ENCODE data around the gene TNS3. TPM values are rescaled to one million over a fixed set of nuclear protein-coding genes. Genes with fewer than 3 reads are reported as not detected.
A peak's percentile ranks its signal among the peaks of the same experiment; 100 is the strongest.

Gene TNS3
- total RNA-seq, 1 donor from 2014 or later: 426 TPM

- Mint-ChIP-seq H3K27me3 (ENCODE audit: low read depth) (no peaks in the 10 kb centered on the region), H3K9me3 (ENCODE audit: low read depth) (no peaks in the 10 kb centered on the region), H3K27ac (ENCODE audit: unreplicated experiment) (peak overlapping the region; percentile 94), H3K4me3 (ENCODE audit: unreplicated experiment) (no peak overlapping the region), H3K4me1 (ENCODE audit: low read depth) (peaks cover 71% of the 10 kb centered on the region), H3K36me3 (ENCODE audit: low read depth) (peaks cover 6% of the 10 kb centered on the region)
- TF ChIP-seq CTCF (IDR thresholded peaks at IDR 0.05): no peak
- DNase-seq (ENCODE audit: low spot score): no peak
These were observed 2.0 kb upstream of the TNS3 start for GRCh38 chr7:47583739-47584535.

GRCh38 chr7:47582764-47583738, 1.1 kb upstream of the TNS3 start:
- Mint-ChIP-seq H3K9me3 (ENCODE audit: low read depth) (no peaks in the 10 kb centered on the region), H3K36me3 (ENCODE audit: low read depth) (peaks cover 6% of the 10 kb centered on the region), H3K4me1 (ENCODE audit: low read depth) (peaks cover 71% of the 10 kb centered on the region), H3K4me3 (ENCODE audit: unreplicated experiment) (peak overlapping the region; percentile 77), H3K27ac (ENCODE audit: unreplicated experiment) (peak overlapping the region; percentile 94), H3K27me3 (ENCODE audit: low read depth) (no peaks in the 10 kb centered on the region)
- TF ChIP-seq CTCF (IDR thresholded peaks at IDR 0.05): no peak
- DNase-seq (ENCODE audit: low spot score): no peak

- H3K4me1 Mint-ChIP-seq (ENCODE audit: low read depth): peaks cover 77% of the 10 kb centered on the region
- no peaks in the 10 kb centered on the region for H3K27me3 Mint-ChIP-seq (ENCODE audit: low read depth)
- no peak for DNase-seq (ENCODE audit: low spot score)
- H3K27ac Mint-ChIP-seq (ENCODE audit: unreplicated experiment): peak overlapping the region; percentile 99
- TF ChIP-seq CTCF (IDR thresholded peaks at IDR 0.05): no peak
- peaks cover 10% of the 10 kb centered on the region for H3K36me3 Mint-ChIP-seq (ENCODE audit: low read depth)
- H3K4me3 Mint-ChIP-seq (ENCODE audit: unreplicated experiment): peak overlapping the region; percentile 98
- H3K9me3 Mint-ChIP-seq (ENCODE audit: low read depth): no peaks in the 10 kb centered on the region
These were observed 490 bp downstream of the TNS3 start for GRCh38 chr7:47581438-47581803.

- no peaks in the 10 kb centered on the region for H3K27me3 Mint-ChIP-seq (ENCODE audit: low read depth)
- peaks cover 83% of the 10 kb centered on the region for H3K4me1 Mint-ChIP-seq (ENCODE audit: low read depth)
- peak overlapping the region; percentile 99 for H3K27ac Mint-ChIP-seq (ENCODE audit: unreplicated experiment)
- no peaks in the 10 kb centered on the region for H3K9me3 Mint-ChIP-seq (ENCODE audit: low read depth)
- peak overlapping the region; percentile 98 for H3K4me3 Mint-ChIP-seq (ENCODE audit: unreplicated experiment)
- DNase-seq (ENCODE audit: low spot score): no peak
- H3K36me3 Mint-ChIP-seq (ENCODE audit: low read depth): peaks cover 12% of the 10 kb centered on the region
- peak; percentile 42 for TF ChIP-seq CTCF (IDR thresholded peaks at IDR 0.05)
These were observed 1.0 kb downstream of the TNS3 start for GRCh38 chr7:47580811-47581331.

GRCh38 chr7:47580175-47580706, 1.7 kb downstream of the TNS3 start:
- Mint-ChIP-seq H3K4me3 (ENCODE audit: unreplicated experiment) (peak overlapping the region; percentile 98), H3K4me1 (ENCODE audit: low read depth) (peaks cover 86% of the 10 kb centered on the region), H3K27ac (ENCODE audit: unreplicated experiment) (peak overlapping the region; percentile 99), H3K9me3 (ENCODE audit: low read depth) (no peaks in the 10 kb centered on the region), H3K27me3 (ENCODE audit: low read depth) (no peaks in the 10 kb centered on the region), H3K36me3 (ENCODE audit: low read depth) (peaks cover 14% of the 10 kb centered on the region)
- no peak for DNase-seq (ENCODE audit: low spot score)
- no peak for TF ChIP-seq CTCF (IDR thresholded peaks at IDR 0.05)

All from chondrocyte (in vitro differentiated cells).